Heart left ventricle (tissue), 13 donors: ENCODE data around the gene CALM1.

ENCODE experiments used
- POLR2A ChIP-seq, 2 donors: fragments of 450-650 bp; IDR thresholded peaks; one replicate each; pipeline ENCODE4 v1.6.1; 2017; ENCODE audit warnings: antibody characterized with exemption in 2 of 2, mild to moderate bottlenecking in 2 of 2, moderate library complexity in 2 of 2
- TF ChIP-seq, protein P1 (sequence below), 12 donors: fragments of 200-600 bp; sonication (generic) in 4 of 12; IDR thresholded peaks; one replicate each; pipeline versions ENCODE4 v1.5.0 to v1.8.0; 2018 to 2022; ENCODE audit warnings: antibody characterized with exemption in 12 of 12, mild to moderate bottlenecking in 5 of 12
- donor health status: ischemic (EF 13 %, LVEDD 7.1; RV severe dilation, severe dysfunction).
- donor health status: DM: no; HTN: yes; CAD: no.
- donor health status: DM: no; HTN: no; CAD: no.
- donor health status: ischemic (EF 25% LVEDD 6.9; RV normal size, moderate dysfunction).
- donor health status: ischemic (EF 25% LVEDD 5.7; RV mildly dilated, moderate dysfunction).
- donor health status: ischemic (EF 35%, LVEDD 5.7; RV mildly dilated, moderate dysfunction).
- donor health status: nonischemic (EF 11% LVEDD 7.7; RV severe dilation, severe dysfunction).
- donor health status: DM: yes; HTN: yes; CAD: no.
- donor health status: PGD.
- donor health status: ischemic (EF 29% LVEDD 5.4; RV normal size, mild dysfunction).
- donor health status: nonischemic (EF 23%, LVEDD 6.1; RV moderate dilation, normal function).

DNA sequence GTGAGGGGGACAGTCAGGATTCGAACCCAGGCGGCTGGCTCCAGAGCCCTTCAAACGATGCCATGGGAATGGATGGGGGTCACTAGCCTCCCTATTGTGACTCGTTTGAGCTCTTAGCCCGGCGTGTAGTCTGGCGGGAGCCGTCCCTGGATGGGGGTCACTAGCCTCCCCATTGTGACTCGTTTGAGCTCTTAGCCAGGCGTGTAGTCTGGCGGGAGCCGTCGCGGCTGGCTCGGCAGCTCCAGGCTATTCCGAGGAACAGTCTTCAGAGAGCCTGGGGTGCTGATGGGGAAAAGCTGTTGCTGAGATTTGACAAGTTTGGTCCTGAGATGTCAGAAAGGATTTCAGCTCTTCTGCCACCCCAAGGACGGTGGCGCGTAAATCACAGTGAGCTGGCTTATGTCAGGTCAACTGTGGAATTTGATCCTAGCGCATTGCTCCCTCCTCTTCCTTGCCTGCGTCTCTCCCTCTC is 58.3 kb downstream of the CALM1 start:
- TF ChIP-seq, protein P1, sequence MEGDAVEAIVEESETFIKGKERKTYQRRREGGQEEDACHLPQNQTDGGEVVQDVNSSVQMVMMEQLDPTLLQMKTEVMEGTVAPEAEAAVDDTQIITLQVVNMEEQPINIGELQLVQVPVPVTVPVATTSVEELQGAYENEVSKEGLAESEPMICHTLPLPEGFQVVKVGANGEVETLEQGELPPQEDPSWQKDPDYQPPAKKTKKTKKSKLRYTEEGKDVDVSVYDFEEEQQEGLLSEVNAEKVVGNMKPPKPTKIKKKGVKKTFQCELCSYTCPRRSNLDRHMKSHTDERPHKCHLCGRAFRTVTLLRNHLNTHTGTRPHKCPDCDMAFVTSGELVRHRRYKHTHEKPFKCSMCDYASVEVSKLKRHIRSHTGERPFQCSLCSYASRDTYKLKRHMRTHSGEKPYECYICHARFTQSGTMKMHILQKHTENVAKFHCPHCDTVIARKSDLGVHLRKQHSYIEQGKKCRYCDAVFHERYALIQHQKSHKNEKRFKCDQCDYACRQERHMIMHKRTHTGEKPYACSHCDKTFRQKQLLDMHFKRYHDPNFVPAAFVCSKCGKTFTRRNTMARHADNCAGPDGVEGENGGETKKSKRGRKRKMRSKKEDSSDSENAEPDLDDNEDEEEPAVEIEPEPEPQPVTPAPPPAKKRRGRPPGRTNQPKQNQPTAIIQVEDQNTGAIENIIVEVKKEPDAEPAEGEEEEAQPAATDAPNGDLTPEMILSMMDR (IDR thresholded peaks at IDR 0.05): no peak
- no peak for TF ChIP-seq POLR2A (IDR thresholded peaks at IDR 0.05)
